H1 (cell line): ENCODE measurements around the gene ANKH. TPM values are rescaled to one million over a fixed set of nuclear protein-coding genes. Genes with fewer than 3 reads are reported as not detected.

ENCODE experiments used
- CTCF ChIA-PET: fragments of 300-600 bp; sonication (Branson Sonifier 250); formaldehyde crosslinking; loops from one replicate; lab custom pipeline; 2021; ENCODE audit not compliant: partially characterized antibody; lab: Charles Lee
- POLR2A ChIA-PET: fragments of 300-600 bp; sonication (Branson Sonifier 250); formaldehyde crosslinking; loops from one replicate; lab custom pipeline; 2021; ENCODE audit warnings: inconsistent platforms; ENCODE audit not compliant: partially characterized antibody; lab: Charles Lee
- DNase-seq, 2 experiments: peaks; one replicate each; pipeline versions ENCODE4 v3.0.0 to v3.0.0-alpha.2; 2010 to 2022; ENCODE audit warnings: low spot score in 2 of 2, low read depth in 1 of 2, mixed read lengths in 1 of 2
- FAIRE-seq: peaks from 2 replicates; lab custom pipeline; 2011; peaks lifted over from hg19 to GRCh38; lab: Jason Lieb, UNC
- H2AFZ ChIP-seq: 2 replicates; pipeline ENCODE4 v1.8.1; 2012; ENCODE audit warnings: low read length, inconsistent platforms
- H2AK5ac ChIP-seq: 2 replicates; pipeline ENCODE4 v1.6.1; 2013; ENCODE audit warnings: low read depth, low read length
- H2BK120ac ChIP-seq: replicated peaks from 2 replicates; pipeline ENCODE3; 2013; ENCODE audit warnings: low read depth, low read length, inconsistent platforms
- H2BK12ac ChIP-seq: 2 replicates; pipeline ENCODE4 v1.6.1; 2013; ENCODE audit warnings: low read depth, low read length
- H2BK15ac ChIP-seq: 2 replicates; pipeline ENCODE4 v1.6.1; 2013; ENCODE audit warnings: low read length
- H2BK20ac ChIP-seq: 2 replicates; pipeline ENCODE4 v1.6.1; 2013; ENCODE audit warnings: low read length
- H2BK5ac ChIP-seq: 2 replicates; pipeline ENCODE4 v1.6.1; 2013; ENCODE audit warnings: low read depth, low read length
- H3K14ac ChIP-seq: 2 replicates; pipeline ENCODE4 v1.6.1; 2013; ENCODE audit warnings: inconsistent platforms; ENCODE audit not compliant: insufficient read length
- H3K18ac ChIP-seq: 2 replicates; pipeline ENCODE4 v1.6.1; 2013; ENCODE audit warnings: low read length; ENCODE audit errors: extremely low read depth
- H3K23ac ChIP-seq: 2 replicates; pipeline ENCODE4 v1.6.1; 2013; ENCODE audit warnings: inconsistent platforms; ENCODE audit not compliant: insufficient read length
- H3K23me2 ChIP-seq: 2 replicates; pipeline ENCODE4 v1.6.1; 2013; ENCODE audit warnings: low read depth, low read length
- H3K27ac ChIP-seq: 2 replicates; pipeline ENCODE4 v1.6.1; 2011; ENCODE audit warnings: low read depth, low read length, inconsistent platforms
- H3K27me3 ChIP-seq, 4 experiments: replicated peaks in 1 of 4; 1 replicate in 1 of 4; 2 replicates in 3 of 4; pipeline versions ENCODE4 v1.6.1 to v1.8.1; 2011 to 2013; ENCODE audit warnings: low read length in 3 of 4, mild to moderate bottlenecking in 3 of 4, inconsistent platforms in 2 of 4, mixed read lengths in 2 of 4, moderate library complexity in 1 of 4; ENCODE audit not compliant: control insufficient read depth in 3 of 4, insufficient read depth in 3 of 4; ENCODE audit errors: extremely low read depth in 1 of 4
- H3K36me3 ChIP-seq, 4 experiments: 2 replicates each; pipeline versions ENCODE4 v1.6.1 to v1.8.1; 2011 to 2013; ENCODE audit warnings: mild to moderate bottlenecking in 4 of 4, low read length in 3 of 4, moderate library complexity in 2 of 4, control low read depth in 1 of 4, inconsistent platforms in 1 of 4; ENCODE audit not compliant: insufficient read depth in 4 of 4, control insufficient read depth in 2 of 4
- H3K4ac ChIP-seq: replicated peaks from 2 replicates; pipeline ENCODE3; 2013; ENCODE audit warnings: low read length, low read depth, mixed read lengths, inconsistent platforms; ENCODE audit not compliant: insufficient read length
- H3K4me1 ChIP-seq, 4 experiments: replicated peaks in 1 of 4; 1 replicate in 1 of 4; 2 replicates in 3 of 4; pipeline versions ENCODE4 v1.6.1 to v1.8.1; 2011 to 2013; ENCODE audit warnings: low read length in 3 of 4, inconsistent platforms in 2 of 4, mixed read lengths in 1 of 4; ENCODE audit not compliant: insufficient read depth in 4 of 4, control insufficient read depth in 3 of 4
- H3K4me2 ChIP-seq, 2 experiments: 2 replicates each; pipeline versions ENCODE4 v1.6.1 to v1.8.1; 2011 to 2013; ENCODE audit warnings: low read depth in 2 of 2, low read length in 2 of 2, control low read depth in 1 of 2, inconsistent platforms in 1 of 2, mild to moderate bottlenecking in 1 of 2; ENCODE audit not compliant: insufficient read depth in 1 of 2
- H3K4me3 ChIP-seq, 4 experiments: fragments of 200-600, 300-600 bp in 1 of 4; sonication (generic), shearing (Covaris generic), sonication (Bioruptor Twin) in 1 of 4; 2 replicates each; pipeline versions ENCODE4 v1.5.1 to v1.8.1; 2011 to 2016; ENCODE audit warnings: low read length in 4 of 4, low read depth in 3 of 4, control low read depth in 2 of 4, inconsistent platforms in 2 of 4, mild to moderate bottlenecking in 2 of 4, mixed read lengths in 1 of 4, moderate library complexity in 1 of 4; ENCODE audit not compliant: insufficient read depth in 2 of 4; ENCODE audit errors: extremely low read depth in 1 of 4
- H3K56ac ChIP-seq: replicated peaks from 2 replicates; pipeline ENCODE3; 2013; ENCODE audit warnings: low read depth, mild to moderate bottlenecking, mixed read lengths, low read length, inconsistent platforms; ENCODE audit not compliant: insufficient read length
- H3K79me1 ChIP-seq: 2 replicates; pipeline ENCODE4 v1.6.1; 2013; ENCODE audit warnings: low read depth, low read length, control low read depth
- H3K79me2 ChIP-seq, 2 experiments: 2 replicates each; pipeline versions ENCODE4 v1.6.1 to v1.8.1; 2012 to 2013; ENCODE audit warnings: low read length in 2 of 2, mild to moderate bottlenecking in 2 of 2, inconsistent platforms in 1 of 2; ENCODE audit not compliant: insufficient read depth in 2 of 2, control insufficient read depth in 1 of 2
- H3K9ac ChIP-seq, 4 experiments: replicated peaks in 1 of 4; 1 replicate in 1 of 4; 2 replicates in 3 of 4; pipeline versions ENCODE4 v1.6.1 to v1.8.1; 2011 to 2013; ENCODE audit warnings: low read depth in 3 of 4, low read length in 3 of 4, control low read depth in 2 of 4, mild to moderate bottlenecking in 2 of 4, moderate library complexity in 2 of 4, inconsistent platforms in 1 of 4; ENCODE audit errors: extremely low read depth in 1 of 4
- H3K9me3 ChIP-seq, 2 experiments: 2 replicates each; pipeline versions ENCODE4 v1.6.1 to v1.8.1; 2012 to 2013; ENCODE audit warnings: mild to moderate bottlenecking in 2 of 2, moderate library complexity in 2 of 2, control low read depth in 1 of 2, inconsistent platforms in 1 of 2, low read depth in 1 of 2, low read length in 1 of 2, mixed read lengths in 1 of 2; ENCODE audit not compliant: insufficient read depth in 2 of 2
- H4K20me1 ChIP-seq, 2 experiments: replicated peaks in 1 of 2; 2 replicates each; pipeline versions ENCODE3 to v1.8.1; 2011 to 2013; ENCODE audit warnings: inconsistent platforms in 2 of 2, low read length in 2 of 2, mild to moderate bottlenecking in 1 of 2; ENCODE audit not compliant: insufficient read depth in 2 of 2, control insufficient read depth in 1 of 2
- H4K5ac ChIP-seq: 2 replicates; pipeline ENCODE4 v1.6.1; 2013; ENCODE audit warnings: low read length, low read depth, mixed read lengths, inconsistent platforms; ENCODE audit not compliant: insufficient read length
- H4K8ac ChIP-seq: 2 replicates; pipeline ENCODE4 v1.8.0; 2013; ENCODE audit warnings: mild to moderate bottlenecking, moderate library complexity, low read length, inconsistent platforms; ENCODE audit not compliant: insufficient read depth; ENCODE audit errors: extremely low read depth
- H4K91ac ChIP-seq: replicated peaks from 2 replicates; pipeline ENCODE3; 2013; ENCODE audit warnings: low read length, mixed read lengths, inconsistent platforms; ENCODE audit not compliant: insufficient read length
- RAD21 ChIP-seq, 2 experiments: IDR thresholded peaks in 1 of 2; conservative IDR thresholded peaks in 1 of 2; 2 replicates each; pipeline ENCODE4 v1.6.1; 2011; ENCODE audit warnings: low read depth in 2 of 2, low read length in 2 of 2, improper control_type of control experiment in 1 of 2, inconsistent platforms in 1 of 2, mild to moderate bottlenecking in 1 of 2, moderate library complexity in 1 of 2
- WGBS, 2 experiments: shearing (Covaris generic) in 1 of 2; methylation state at CpG; one replicate each; pipeline versions ENCODE4 v1.1.6 to v1.1.7; 2013 to 2015; ENCODE audit warnings: low lambda C conversion rate in 2 of 2, mixed read lengths in 2 of 2, inconsistent platforms in 1 of 2, low coverage in 1 of 2, missing lambda C conversion rate in 1 of 2; ENCODE audit not compliant: insufficient replicate concordance in 2 of 2, insufficient coverage in 1 of 2, insufficient read length in 1 of 2; ENCODE audit errors: extremely low coverage in 1 of 2, missing lambda C conversion rate in 1 of 2; 5-methylcytosine and 5-hydroxymethylcytosine counted together
- polyA plus RNA-seq, 7 experiments: library from polyadenylated mRNA; depleted of rRNA in 3 of 7; stranded (reverse) in 5 of 7; unstranded in 2 of 7; fragments of >200 nt in 5 of 7; fragments of 200-250 nt in 2 of 7; gene quantifications; 1 replicate in 5 of 7; 2 replicates in 1 of 7; 4 replicates in 1 of 7; pipeline versions ENCODE4 v1.2.1 to v1.2.3, GENCODE V29; 2011 to 2013; ENCODE audit warnings: missing spikeins in 2 of 7, mixed read lengths in 2 of 7
- total RNA-seq: library from RNA; stranded (reverse); fragmentation: NEBNext Ultra II Directional; extraction: Animal tissue kit (Norgen Biotek cat#: 25700); gene quantifications from 2 replicates; pipeline ENCODE4 v1.2.1, GENCODE V29; 2021

The ANKH gene
- total and polyA plus RNA-seq, 2 of the 8 experiments (the other 6 are each of a cell fraction or from before 2014, with no cell fraction given), result 5.3 to 13.0 TPM

GRCh38 chr5:14699159-14699558 is 172.4 kb downstream of the ANKH start:
- Histone ChIP-seq H3K23me2 (no peaks in the 10 kb centered on the region), H3K18ac (no peak overlapping the region), H3K56ac (no peak overlapping the region), H2BK120ac (no peak overlapping the region), H3K4me3 (no peak overlapping the region), H3K14ac (no peak overlapping the region), H2BK12ac (no peak overlapping the region), H3K36me3 (peaks cover 0 to 6% (median 3%) of the 10 kb centered on the region in 4 experiments; a peak in 4 of 8 replicates), H4K8ac (no peak overlapping the region), H2AFZ (no peak overlapping the region), H4K5ac (no peak overlapping the region), H3K79me2 (no peaks in the 10 kb centered on the region), H3K79me1 (no peaks in the 10 kb centered on the region), H3K27me3 (peaks cover 0 to 3% (median 0%) of the 10 kb centered on the region in 4 experiments; a peak in 1 of 7 replicates), H3K9ac (no peak overlapping the region), H2BK20ac (no peak overlapping the region), H3K4ac (no peak overlapping the region), H4K91ac (no peak overlapping the region), H3K27ac (no peak overlapping the region), H2BK5ac (no peak overlapping the region), H3K23ac (no peak overlapping the region), H3K4me1 (peaks cover 0 to 6% (median 0%) of the 10 kb centered on the region in 4 experiments; a peak in 1 of 7 replicates), H4K20me1 (peaks cover 0 to 2% of the 10 kb centered on the region in 2 experiments), H3K9me3 (no peaks in the 10 kb centered on the region), H2AK5ac (no peak overlapping the region), H3K4me2 (no peak overlapping the region), H2BK15ac (no peak overlapping the region)
- no peak for FAIRE-seq
- TF ChIP-seq RAD21 (IDR thresholded peaks at IDR 0.05 in 1 of 2, conservative IDR thresholded peaks at IDR 0.05 in 1 of 2; ENCODE audit: low read depth in 2 of 2, low read length in 2 of 2), result no peak
- CTCF ChIA-PET, result no interaction called here
- POLR2A ChIA-PET, result no interaction called here
- 80% methylated on average over 2 of the region's 2 CpGs; no CpG with 5 or more reads in 1 of the 2 experiments for WGBS, 2 experiments
- DNase-seq, result no peak
